Lower leg skin (tissue), 4 donors: ENCODE measurements around the gene CD38. TPM values are rescaled to one million over a fixed set of nuclear protein-coding genes. Genes with fewer than 3 reads are reported as not detected.

Source experiments
- DNase-seq, 2 donors: peaks; one replicate each; pipeline ENCODE4 v3.0.0-alpha.2; 2019; ENCODE audit warnings: low spot score in 2 of 2
- H3K4me3 ChIP-seq: fragments of 200-600 bp; sonication (generic); 2 replicates; pipeline ENCODE4 v1.5.1; 2017; ENCODE audit warnings: mild to moderate bottlenecking, low read depth; ENCODE audit not compliant: poor library complexity, severe bottlenecking
- POLR2A ChIP-seq, 2 donors: fragments of 450-650 bp; IDR thresholded peaks; one replicate each; pipeline ENCODE4 v1.6.1; 2016 to 2017; ENCODE audit warnings: antibody characterized with exemption in 2 of 2, mild to moderate bottlenecking in 1 of 2, moderate library complexity in 1 of 2
- WGBS, 2 donors: methylation state at CpG; one replicate each; pipeline ENCODE4 v1.1.5; 2018; 5-methylcytosine and 5-hydroxymethylcytosine counted together
- intact Hi-C: fragments of 100-400 bp; cut with DNase I; formaldehyde crosslinking; loops from one replicate; pipeline ENCODE4 v1.15.0; 2023; ENCODE audit warnings: low total_unique reads
- total RNA-seq, 4 donors: library from RNA; depleted of rRNA; stranded (reverse); fragments of >200 nt; gene quantifications; one replicate each; pipeline ENCODE4 v1.1.0, GENCODE V29; 2016
- TF ChIP-seq, protein P1 (sequence below), 3 donors: fragments of 450-650 bp; IDR thresholded peaks; one replicate each; pipeline ENCODE4 v1.5.1; 2016; ENCODE audit warnings: antibody characterized with exemption in 3 of 3, mild to moderate bottlenecking in 3 of 3, moderate library complexity in 2 of 3

Gene CD38
- total RNA-seq, 4 donors from 2014 or later: 0.08 to 1.1 (median 0.21) TPM

DNA sequence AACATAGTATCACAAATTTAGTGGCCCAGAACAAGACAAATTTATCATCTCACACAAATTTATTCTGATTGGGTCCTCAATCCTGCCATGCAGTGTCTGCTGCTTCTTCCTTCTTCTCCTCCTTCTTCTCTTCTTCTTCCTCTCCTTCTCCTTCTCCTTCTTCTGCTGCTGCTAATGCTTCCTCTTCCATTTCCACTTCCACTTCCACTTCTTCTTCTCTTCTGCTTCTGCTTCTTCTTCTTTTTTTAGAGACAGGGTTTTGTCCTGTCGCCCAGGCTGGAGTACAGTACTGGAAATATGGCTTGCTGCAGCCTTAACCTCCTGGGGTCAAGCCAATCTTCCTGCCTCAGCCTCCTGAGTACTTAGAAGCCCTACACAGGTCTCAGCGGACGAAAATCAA is 122.9 kb downstream of the CD38 start:
- WGBS, 2 donors: 84 to 92% methylated on average over 3 of the region's 3 CpGs
- no peak for DNase-seq
- TF ChIP-seq, protein P1, sequence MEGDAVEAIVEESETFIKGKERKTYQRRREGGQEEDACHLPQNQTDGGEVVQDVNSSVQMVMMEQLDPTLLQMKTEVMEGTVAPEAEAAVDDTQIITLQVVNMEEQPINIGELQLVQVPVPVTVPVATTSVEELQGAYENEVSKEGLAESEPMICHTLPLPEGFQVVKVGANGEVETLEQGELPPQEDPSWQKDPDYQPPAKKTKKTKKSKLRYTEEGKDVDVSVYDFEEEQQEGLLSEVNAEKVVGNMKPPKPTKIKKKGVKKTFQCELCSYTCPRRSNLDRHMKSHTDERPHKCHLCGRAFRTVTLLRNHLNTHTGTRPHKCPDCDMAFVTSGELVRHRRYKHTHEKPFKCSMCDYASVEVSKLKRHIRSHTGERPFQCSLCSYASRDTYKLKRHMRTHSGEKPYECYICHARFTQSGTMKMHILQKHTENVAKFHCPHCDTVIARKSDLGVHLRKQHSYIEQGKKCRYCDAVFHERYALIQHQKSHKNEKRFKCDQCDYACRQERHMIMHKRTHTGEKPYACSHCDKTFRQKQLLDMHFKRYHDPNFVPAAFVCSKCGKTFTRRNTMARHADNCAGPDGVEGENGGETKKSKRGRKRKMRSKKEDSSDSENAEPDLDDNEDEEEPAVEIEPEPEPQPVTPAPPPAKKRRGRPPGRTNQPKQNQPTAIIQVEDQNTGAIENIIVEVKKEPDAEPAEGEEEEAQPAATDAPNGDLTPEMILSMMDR (IDR thresholded peaks at IDR 0.05): no peak
- TF ChIP-seq POLR2A (IDR thresholded peaks at IDR 0.05): no peak
- intact Hi-C loops: loop anchor here (10.0 kb wide), 1 partner anchor 226 kb away; no protein-coding TSS in a partner anchor
- no peak overlapping the region for H3K4me3 ChIP-seq

- TF ChIP-seq, protein P1 (IDR thresholded peaks at IDR 0.05): no peak
- no peak for TF ChIP-seq POLR2A (IDR thresholded peaks at IDR 0.05)
- H3K4me3 ChIP-seq: no peak overlapping the region
- WGBS, 2 donors: 84 to 86% methylated on average over 2 of the region's 2 CpGs
- peak in 1 of 2 donors; percentile 43 for DNase-seq
- intact Hi-C loops: loop anchor here (10.0 kb wide), 1 partner anchor 227 kb away; no protein-coding TSS in a partner anchor
These were observed 123.9 kb downstream of the CD38 start for GRCh38 chr4:15901998-15902397.

- DNase-seq: peak in 1 of 2 donors; percentile 8
- intact Hi-C loops: loop anchor here (10.0 kb wide), 1 partner anchor 228 kb away; no protein-coding TSS in a partner anchor
- no peak overlapping the region for H3K4me3 ChIP-seq
- WGBS, 2 donors: 51 to 68% methylated on average over 2 of the region's 2 CpGs
- no peak for TF ChIP-seq POLR2A (IDR thresholded peaks at IDR 0.05)
- TF ChIP-seq, protein P1 (IDR thresholded peaks at IDR 0.05): no peak
These were observed 124.6 kb downstream of the CD38 start for GRCh38 chr4:15902746-15903145.

Other genes with a start within 250 kb of the CD38 start
- gene FBXL5, start 123.0 kb upstream of the CD38 start, total RNA-seq: 10 to 100 TPM; 69.4 to 95.0 (median 80.3) TPM
- 10 to 100 TPM; 19.1 to 37.2 (median 28.9) TPM for gene FAM200B, start 96.5 kb upstream of the CD38 start, total RNA-seq
- gene BST1, start 75.3 kb upstream of the CD38 start, total RNA-seq: 1 to 10 TPM; 3.7 to 6.7 (median 5.7) TPM
- 100 to 1,000 TPM in 2 of 4 donors, 10 to 100 TPM in 2; 42.3 to 141 (median 78.5) TPM for gene FGFBP1, start 160.4 kb downstream of the CD38 start, total RNA-seq
- 10 to 100 TPM in 2 of 4 donors, 1 to 10 TPM in 2; 2.3 to 29.0 (median 8.3) TPM for gene FGFBP2, start 184.8 kb downstream of the CD38 start, total RNA-seq